Stimulated activated CD4-positive, alpha-beta T cell treated with anti-CD3 and anti-CD28 coated beads, TNF-alpha, amount 100 ng/mL, for 1 hour (primary cell): ENCODE results near the gene CLSTN3.
"Not testable (repeated sequence)": the region's sequence is repeated elsewhere in the genome, so short reads cannot be mapped to it uniquely, and the experiment has no call there.

Source experiments
- DNase-seq, 3 donors: peaks; one replicate each; pipeline ENCODE4 v3.0.0-alpha.2; 2020; ENCODE audit warnings: low read depth in 3 of 3, low spot score in 1 of 3

CLSTN3 gene

GRCh38 chr12:7150356-7150755 is 20.2 kb downstream of the CLSTN3 start:
- no peak for DNase-seq

GRCh38 chr12:7150841-7151240 is 20.7 kb downstream of the CLSTN3 start:
- DNase-seq: no peak

GRCh38 chr12:7151532-7151931 is 21.4 kb downstream of the CLSTN3 start:
- no peak for DNase-seq

GRCh38 chr12:7152818-7153217 is 22.6 kb downstream of the CLSTN3 start:
- DNase-seq: no peak

- no peak for DNase-seq
Measured at GRCh38 chr12:7154042-7154441, 23.9 kb downstream of the CLSTN3 start.

GRCh38 chr12:7154901-7155470 is 24.8 kb downstream of the CLSTN3 start:
- no peak for DNase-seq

GRCh38 chr12:7155471-7156034 is 25.4 kb downstream of the CLSTN3 start:
- no peak for DNase-seq

GRCh38 chr12:7156259-7157197 is 26.4 kb downstream of the CLSTN3 start:
- no peak for DNase-seq

GRCh38 chr12:7157391-7157790 is 27.2 kb downstream of the CLSTN3 start:
- DNase-seq: no peak

- DNase-seq: no peak
Measured at GRCh38 chr12:7158781-7159609, 28.8 kb downstream of the CLSTN3 start.

- DNase-seq: no peak
Measured at GRCh38 chr12:7160183-7160582, 30.0 kb downstream of the CLSTN3 start.

GRCh38 chr12:7161327-7161726 is 31.2 kb downstream of the CLSTN3 start:
- no peak for DNase-seq

- DNase-seq: no peak
Measured at GRCh38 chr12:7161811-7162210, 31.6 kb downstream of the CLSTN3 start.

- no peak for DNase-seq
Measured at GRCh38 chr12:7162691-7163114, 32.5 kb downstream of the CLSTN3 start.

- DNase-seq: no peak
Measured at GRCh38 chr12:7169951-7170350, 39.8 kb downstream of the CLSTN3 start.

- DNase-seq: no peak
Measured at GRCh38 chr12:7171854-7172253, 41.7 kb downstream of the CLSTN3 start.

- DNase-seq: no peak
Measured at GRCh38 chr12:7175493-7175892, 45.3 kb downstream of the CLSTN3 start.

GRCh38 chr12:7176595-7176994 is 46.4 kb downstream of the CLSTN3 start:
- no peak for DNase-seq

- DNase-seq: no peak
Measured at GRCh38 chr12:7178481-7178880, 48.3 kb downstream of the CLSTN3 start.

- no peak for DNase-seq
Measured at GRCh38 chr12:7180685-7181084, 50.5 kb downstream of the CLSTN3 start.

GRCh38 chr12:7186058-7186457 is 55.9 kb downstream of the CLSTN3 start:
- DNase-seq: not testable (repeated sequence)
